CD4-positive, alpha-beta memory T cell (primary cell): ENCODE results near the gene STX2. TPM values are rescaled to one million over a fixed set of nuclear protein-coding genes. Genes with fewer than 3 reads are reported as not detected.
A peak's percentile ranks its signal among the peaks of the same experiment; 100 is the strongest.

Source experiments
- CTCF ChIA-PET: fragments of 350-600 bp; sonication (Branson Sonifier 250); formaldehyde crosslinking; loops from one replicate; lab custom pipeline; 2021; ENCODE audit warnings: inconsistent platforms; ENCODE audit not compliant: partially characterized antibody; lab: Charles Lee
- POLR2A ChIA-PET: fragments of 350-600 bp; sonication (Branson Sonifier 250); formaldehyde crosslinking; loops from one replicate; lab custom pipeline; 2021; ENCODE audit not compliant: partially characterized antibody; lab: Charles Lee
- DNase-seq, 5 donors: peaks; one replicate each; pipeline versions ENCODE4 v3.0.0 to v3.0.0-alpha.2; 2020 to 2022; ENCODE audit warnings: mixed read lengths in 1 of 5
- H3K27ac ChIP-seq: one replicate; pipeline ENCODE4 v1.7.0; 2013; ENCODE audit warnings: low read depth, low read length
- H3K27me3 ChIP-seq: 2 replicates; pipeline ENCODE4 v1.7.0; 2013; ENCODE audit warnings: mild to moderate bottlenecking, low read length, moderate library complexity; ENCODE audit not compliant: insufficient read depth
- H3K36me3 ChIP-seq: 2 replicates; pipeline ENCODE4 v1.7.0; 2013; ENCODE audit warnings: mild to moderate bottlenecking, low read length, moderate library complexity; ENCODE audit not compliant: insufficient read depth
- H3K4me1 ChIP-seq: 2 replicates; pipeline ENCODE4 v1.7.0; 2013; ENCODE audit warnings: mild to moderate bottlenecking, low read length, moderate library complexity; ENCODE audit not compliant: insufficient read depth
- H3K4me3 ChIP-seq, 2 donors: one replicate each; pipeline ENCODE4 v1.7.0; 2013; ENCODE audit warnings: low read length in 2 of 2, mild to moderate bottlenecking in 1 of 2
- H3K9me3 ChIP-seq, 2 donors: one replicate each; pipeline ENCODE4 v1.7.0; 2013; ENCODE audit warnings: low read length in 2 of 2, control low read depth in 1 of 2; ENCODE audit not compliant: control insufficient read depth in 1 of 2
- H3K27ac Mint-ChIP-seq, 7 donors: one replicate each; pipeline ENCODE4 v1.8.0; 2020 to 2021; ENCODE audit warnings: mixed read lengths in 7 of 7, mild to moderate bottlenecking in 6 of 7, inconsistent platforms in 3 of 7, moderate library complexity in 3 of 7
- H3K27me3 Mint-ChIP-seq, 2 donors: one replicate each; pipeline ENCODE4 v1.8.0; 2020 to 2021; ENCODE audit warnings: mixed read lengths in 2 of 2
- H3K36me3 Mint-ChIP-seq, 2 donors: one replicate each; pipeline ENCODE4 v1.8.0; 2020 to 2021; ENCODE audit warnings: mixed read lengths in 2 of 2, inconsistent platforms in 1 of 2, mild to moderate bottlenecking in 1 of 2
- H3K4me1 Mint-ChIP-seq, 4 donors: one replicate each; pipeline ENCODE4 v1.8.0; 2020 to 2021; ENCODE audit warnings: mixed read lengths in 4 of 4, mild to moderate bottlenecking in 1 of 4
- H3K4me3 Mint-ChIP-seq, 8 donors: one replicate each; pipeline ENCODE4 v1.8.0; 2020 to 2021; ENCODE audit warnings: mixed read lengths in 8 of 8, mild to moderate bottlenecking in 7 of 8, moderate library complexity in 6 of 8, inconsistent platforms in 3 of 8
- H3K9me3 Mint-ChIP-seq, 8 donors: one replicate each; pipeline ENCODE4 v1.8.0; 2020 to 2021; ENCODE audit warnings: mixed read lengths in 8 of 8, mild to moderate bottlenecking in 5 of 8, inconsistent platforms in 3 of 8, moderate library complexity in 1 of 8
- intact Hi-C: fragments of 100-400 bp; cut with micrococcal nuclease; formaldehyde crosslinking; loops from one replicate; pipeline ENCODE4 v1.15.1; 2023
- polyA plus RNA-seq, 2 donors: library from polyadenylated mRNA; unstranded; fragments of 300-500 nt; fragmentation: Illumina TruSeq; gene quantifications; one replicate each; pipeline ENCODE4 v1.2.3, GENCODE V29; 2021
- total RNA-seq, 2 experiments: library from RNA; stranded (reverse); gene quantifications; one replicate each; pipeline ENCODE4 v1.2.3, GENCODE V29; 2021

STX2 gene
- total and polyA plus RNA-seq, 4 experiments from 2014 or later, result 12.1 to 35.3 (median 21.6) TPM

DNA sequence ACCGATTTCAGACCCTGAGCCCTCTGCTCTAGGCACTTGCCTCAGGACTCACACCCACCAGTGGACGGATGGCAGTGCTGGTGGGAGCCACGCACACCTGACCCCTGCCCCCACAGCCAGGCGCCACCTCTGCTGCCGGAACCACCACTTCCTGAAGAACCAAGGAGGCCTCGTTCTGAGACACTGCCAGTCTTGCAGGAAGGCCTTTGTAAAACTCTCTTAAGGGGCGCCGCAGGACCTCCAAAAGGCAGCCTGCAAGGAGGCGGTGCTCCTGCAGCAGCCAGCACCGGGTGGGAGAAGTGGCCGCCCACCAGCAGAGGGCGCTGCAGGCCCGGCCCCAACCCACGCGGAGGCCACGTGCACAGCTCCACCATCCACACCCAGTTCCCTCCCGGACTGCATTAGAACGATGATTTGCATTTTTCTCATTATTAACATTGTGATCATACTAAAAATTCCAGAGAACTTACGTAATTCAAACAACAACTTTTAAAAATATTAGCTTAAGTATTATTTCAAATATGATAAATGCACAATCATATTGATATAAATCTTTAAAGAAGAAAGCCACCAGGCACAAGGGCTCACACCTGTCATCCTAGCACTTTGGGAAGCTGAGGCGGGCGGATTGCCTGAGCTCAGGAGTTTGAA lies 12.8 kb downstream of the STX2 start:
- Mint-ChIP-seq H3K27me3 (no peaks in the 10 kb centered on the region), H3K4me3 (no peak overlapping the region), H3K27ac (peak overlapping the region in 3 of 7 donors; percentile 4 to 61 (median 6)), H3K9me3 (no peaks in the 10 kb centered on the region), H3K4me1 (peaks cover 10 to 19% (median 13%) of the 10 kb centered on the region in 4 donors), H3K36me3 (peaks cover 2 to 24% of the 10 kb centered on the region in 2 donors)
- Histone ChIP-seq H3K27me3 (no peaks in the 10 kb centered on the region), H3K4me3 (no peak overlapping the region), H3K36me3 (peaks cover 17% of the 10 kb centered on the region), H3K4me1 (no peaks in the 10 kb centered on the region), H3K9me3 (no peaks in the 10 kb centered on the region), H3K27ac (no peak overlapping the region)
- peak; percentile 61 to 70 (median 68) for DNase-seq
- intact Hi-C loops, result loop anchor here (1.0 kb wide), 1 partner anchor 306 kb away; no protein-coding TSS in a partner anchor
- POLR2A ChIA-PET, result interaction anchor here (0.7 to 1.5 kb wide), 3 partner anchors 12 to 307 kb away, joined by 3 to 5 read pairs (median 3); no protein-coding TSS in a partner anchor
- CTCF ChIA-PET, result interaction anchor here (0.7 to 7.8 kb wide), 21 partner anchors 10 to 1143 kb away, joined by 3 to 94 read pairs (median 4); partner anchors contain the start of gene STX2

DNA sequence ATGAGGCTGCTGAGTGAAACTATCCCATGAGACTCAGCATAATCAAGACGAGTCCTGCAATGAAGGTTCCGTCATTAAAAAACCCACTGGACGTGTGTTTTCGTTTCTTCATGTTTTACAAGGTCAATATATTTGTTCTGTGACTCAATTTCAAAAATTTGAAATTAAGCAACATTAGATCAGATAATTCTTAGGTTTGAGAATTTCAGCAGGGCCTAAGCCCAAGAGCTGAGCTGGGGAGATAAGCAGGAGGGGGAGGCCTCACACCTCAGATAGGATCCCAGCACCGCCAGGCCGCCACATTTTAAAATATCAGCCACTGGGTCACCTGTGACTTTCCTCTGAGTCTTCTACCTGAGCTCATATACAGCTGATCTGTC lies 13.3 kb downstream of the STX2 start:
- H3K36me3 Mint-ChIP-seq, result peaks cover 7 to 27% of the 10 kb centered on the region in 2 donors
- no peaks in the 10 kb centered on the region for H3K27me3 ChIP-seq
- no peak overlapping the region for H3K27ac ChIP-seq
- H3K27me3 Mint-ChIP-seq, result no peaks in the 10 kb centered on the region
- no peak for DNase-seq
- POLR2A ChIA-PET, result interaction anchor here (1.5 kb wide), 1 partner anchor 12 kb away, joined by 5 read pairs; no protein-coding TSS in a partner anchor
- no peak overlapping the region for H3K4me3 Mint-ChIP-seq
- peaks cover 20% of the 10 kb centered on the region for H3K36me3 ChIP-seq
- CTCF ChIA-PET, result interaction anchor here (1.0 to 7.8 kb wide), 11 partner anchors 10 to 307 kb away, joined by 3 to 94 read pairs (median 6); partner anchors contain the start of gene STX2
- intact Hi-C loops, result loop anchor here (1.0 kb wide), 1 partner anchor 307 kb away; no protein-coding TSS in a partner anchor
- no peaks in the 10 kb centered on the region for H3K9me3 Mint-ChIP-seq
- no peaks in the 10 kb centered on the region for H3K9me3 ChIP-seq
- peak overlapping the region in 2 of 7 donors; percentile 4 to 61 for H3K27ac Mint-ChIP-seq
- H3K4me3 ChIP-seq, result no peak overlapping the region
- peaks cover 11 to 16% (median 14%) of the 10 kb centered on the region in 4 donors for H3K4me1 Mint-ChIP-seq
- no peaks in the 10 kb centered on the region for H3K4me1 ChIP-seq

DNA sequence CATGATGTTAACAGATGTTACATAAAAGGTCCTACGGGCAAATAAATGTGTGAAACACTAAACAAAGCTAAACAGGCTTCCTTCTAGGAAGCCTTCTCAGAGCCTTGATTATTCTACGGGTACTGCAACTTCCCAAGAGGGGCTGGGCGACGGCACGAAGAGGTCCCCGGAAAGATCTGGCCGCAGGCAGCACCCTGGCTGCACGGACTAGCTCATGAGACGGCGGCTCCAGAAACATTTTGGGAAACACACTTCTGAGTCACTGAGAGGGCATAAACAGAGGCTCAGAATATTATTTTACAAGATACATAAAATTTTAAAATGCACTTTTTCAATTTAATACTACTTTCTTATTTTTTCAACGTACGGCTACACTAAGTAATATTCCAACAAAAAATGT lies 19.4 kb downstream of the STX2 start:
- Mint-ChIP-seq H3K4me3 (peak overlapping the region; percentile 46 to 79 (median 56)), H3K4me1 (peaks cover 5 to 15% (median 7%) of the 10 kb centered on the region in 4 donors), H3K27me3 (no peaks in the 10 kb centered on the region), H3K27ac (peak overlapping the region in 3 of 7 donors; percentile 42 to 77 (median 55)), H3K36me3 (peaks cover 9 to 30% of the 10 kb centered on the region in 2 donors), H3K9me3 (no peaks in the 10 kb centered on the region)
- ChIA-PET CTCF (interaction anchor here (0.7 to 2.4 kb wide), 12 partner anchors 11 to 285 kb away, joined by 3 to 23 read pairs (median 4); no protein-coding TSS in a partner anchor), POLR2A (no interaction called here)
- no peak overlapping the region for H3K4me3 ChIP-seq
- peaks cover 17% of the 10 kb centered on the region for H3K36me3 ChIP-seq
- no peaks in the 10 kb centered on the region for H3K27me3 ChIP-seq
- H3K4me1 ChIP-seq, result peaks cover 5% of the 10 kb centered on the region
- H3K27ac ChIP-seq, result no peak overlapping the region
- intact Hi-C loops, result loop anchor here (1.0 to 2.0 kb wide), 4 partner anchors 19 to 313 kb away; partner anchors contain the start of gene STX2
- no peaks in the 10 kb centered on the region for H3K9me3 ChIP-seq
- DNase-seq, result no peak

DNA sequence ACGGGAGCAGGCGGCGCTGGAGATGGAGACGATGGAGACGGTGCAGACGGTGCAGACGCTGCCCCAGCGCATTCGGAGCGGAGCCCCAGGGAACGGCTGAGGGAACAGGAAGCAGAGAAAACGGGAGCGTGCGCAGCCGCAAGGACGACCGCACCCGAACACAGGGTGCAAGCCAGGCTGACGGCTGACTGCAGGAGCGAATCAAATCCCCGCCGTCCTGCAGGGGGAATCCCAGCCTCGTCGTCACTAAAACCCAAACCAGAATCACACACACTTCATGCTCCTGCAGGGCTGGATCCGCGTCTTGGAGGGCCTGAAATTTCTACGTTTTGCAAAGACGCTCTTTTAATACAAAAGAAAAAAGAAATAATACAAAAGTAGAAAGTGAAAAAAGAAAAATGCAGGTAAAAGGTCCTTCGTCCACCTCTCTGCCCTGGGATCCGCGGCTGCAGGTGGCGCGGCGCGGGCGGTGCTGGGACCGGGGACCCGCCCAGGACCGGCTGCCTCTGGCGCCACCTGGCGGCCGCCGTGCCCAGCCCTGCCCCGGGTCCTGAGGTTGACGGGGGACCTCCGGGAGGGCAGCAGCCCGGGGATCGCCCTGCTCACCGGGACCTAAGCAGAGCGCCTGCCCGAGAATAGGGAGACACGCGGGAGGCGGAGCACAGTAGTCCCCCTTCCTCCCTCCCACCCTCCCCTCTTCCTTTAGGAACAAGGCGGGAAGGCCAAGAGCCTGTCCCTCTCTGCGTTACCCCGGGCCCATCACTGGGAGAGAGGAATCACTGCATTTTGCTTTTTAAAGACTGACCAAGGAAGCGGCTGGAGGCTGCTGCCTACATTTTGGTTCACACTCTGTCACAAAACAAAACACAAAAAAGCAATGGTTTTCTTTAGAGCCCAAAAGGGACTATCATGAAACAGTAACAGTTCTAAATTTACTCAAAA lies 20.1 kb downstream of the STX2 start:
- Histone ChIP-seq H3K36me3 (peaks cover 15% of the 10 kb centered on the region), H3K27me3 (no peaks in the 10 kb centered on the region), H3K9me3 (no peaks in the 10 kb centered on the region), H3K4me1 (peaks cover 5% of the 10 kb centered on the region), H3K27ac (peak overlapping the region; percentile 49), H3K4me3 (peak overlapping the region; percentile 60 to 69)
- H3K27ac Mint-ChIP-seq, result peak overlapping the region in 6 of 7 donors; percentile 42 to 96 (median 85)
- H3K9me3 Mint-ChIP-seq, result no peaks in the 10 kb centered on the region
- H3K4me3 Mint-ChIP-seq, result peak overlapping the region; percentile 83 to 95 (median 92)
- intact Hi-C loops, result loop anchor here (1.0 to 2.0 kb wide), 4 partner anchors 20 to 314 kb away; partner anchors contain the start of gene STX2
- no peaks in the 10 kb centered on the region for H3K27me3 Mint-ChIP-seq
- peaks cover 9 to 32% of the 10 kb centered on the region in 2 donors for H3K36me3 Mint-ChIP-seq
- H3K4me1 Mint-ChIP-seq, result peaks cover 7 to 15% (median 7%) of the 10 kb centered on the region in 4 donors
- CTCF ChIA-PET, result interaction anchor here (1.0 to 2.4 kb wide), 11 partner anchors 14 to 286 kb away, joined by 3 to 23 read pairs (median 5); no protein-coding TSS in a partner anchor
- DNase-seq, result peak; percentile 70 to 82 (median 73)
- POLR2A ChIA-PET, result no interaction called here

DNA sequence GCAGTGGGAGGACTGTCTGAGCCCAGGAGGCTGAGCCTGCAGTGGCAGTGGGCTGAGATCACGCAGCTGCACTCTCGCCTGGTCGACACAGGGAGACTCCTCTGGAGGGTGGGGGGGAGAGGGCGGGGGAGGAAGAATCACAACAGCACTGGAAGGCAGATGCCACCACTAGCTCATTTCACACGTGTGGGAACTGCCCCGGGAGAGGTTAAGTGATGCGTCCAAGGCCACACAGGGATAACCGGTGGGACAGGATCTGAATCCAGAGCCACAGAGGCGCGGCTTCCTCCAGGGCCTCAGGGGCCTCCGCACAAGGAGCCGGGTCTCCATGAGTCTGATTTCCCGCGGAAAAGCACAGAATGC lies 20.8 kb downstream of the STX2 start:
- CTCF ChIA-PET, result interaction anchor here (1.0 to 4.5 kb wide), 7 partner anchors 8 to 57 kb away, joined by 3 to 39 read pairs (median 5); no protein-coding TSS in a partner anchor
- DNase-seq, result peak in 1 of 5 donors; percentile 53

DNA sequence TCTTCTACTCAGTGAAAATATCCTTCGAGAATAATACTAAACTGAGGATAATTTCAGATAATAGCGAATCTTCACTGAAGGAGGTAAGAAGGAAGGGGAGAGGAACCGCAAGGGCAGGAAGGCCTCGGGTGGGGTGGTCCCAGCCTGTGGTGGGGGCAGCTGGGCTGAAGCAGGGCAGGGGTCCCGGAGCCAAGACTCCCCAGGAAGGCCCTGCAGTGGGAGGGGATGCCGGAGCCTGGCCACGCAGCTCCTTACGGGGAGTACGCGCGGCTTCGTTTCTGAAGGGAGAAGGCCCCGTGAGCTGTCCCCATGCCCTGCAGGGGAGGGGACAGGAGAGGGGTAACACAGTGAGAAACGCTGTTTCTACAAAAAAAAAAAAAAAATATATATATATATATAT lies 21.2 kb downstream of the STX2 start:
- Mint-ChIP-seq H3K27ac (peak overlapping the region in 5 of 7 donors; percentile 63 to 92 (median 76)), H3K27me3 (no peaks in the 10 kb centered on the region), H3K4me3 (peak overlapping the region in 6 of 8 donors; percentile 36 to 73 (median 58)), H3K36me3 (peaks cover 9 to 29% of the 10 kb centered on the region in 2 donors), H3K9me3 (no peaks in the 10 kb centered on the region), H3K4me1 (peaks cover 7 to 15% (median 7%) of the 10 kb centered on the region in 4 donors)
- Histone ChIP-seq H3K9me3 (no peaks in the 10 kb centered on the region), H3K4me1 (peaks cover 5% of the 10 kb centered on the region), H3K27ac (no peak overlapping the region), H3K27me3 (no peaks in the 10 kb centered on the region), H3K36me3 (peaks cover 4% of the 10 kb centered on the region), H3K4me3 (no peak overlapping the region)
- intact Hi-C loops, result loop anchor here (2.0 kb wide), 2 partner anchors 21 to 315 kb away; partner anchors contain the start of gene STX2
- DNase-seq, result no peak
- ChIA-PET CTCF (interaction anchor here (1.0 to 4.5 kb wide), 7 partner anchors 9 to 57 kb away, joined by 3 to 39 read pairs (median 5); no protein-coding TSS in a partner anchor), POLR2A (interaction anchor here (1.4 kb wide), 1 partner anchor 55 kb away, joined by 3 read pairs; no protein-coding TSS in a partner anchor)

More for the DNA sequence above, 20.8 kb downstream of the STX2 start:
- no peaks in the 10 kb centered on the region for H3K27me3 Mint-ChIP-seq
- H3K4me1 ChIP-seq, result peaks cover 5% of the 10 kb centered on the region
- peak overlapping the region in 6 of 7 donors; percentile 42 to 96 (median 85) for H3K27ac Mint-ChIP-seq
- peaks cover 9 to 30% of the 10 kb centered on the region in 2 donors for H3K36me3 Mint-ChIP-seq
- H3K27me3 ChIP-seq, result no peaks in the 10 kb centered on the region
- H3K36me3 ChIP-seq, result peaks cover 8% of the 10 kb centered on the region
- peaks cover 7 to 15% (median 7%) of the 10 kb centered on the region in 4 donors for H3K4me1 Mint-ChIP-seq
- H3K4me3 ChIP-seq, result peak overlapping the region; percentile 60 to 69
- peak overlapping the region; percentile 49 for H3K27ac ChIP-seq
- no peaks in the 10 kb centered on the region for H3K9me3 ChIP-seq
- intact Hi-C loops, result loop anchor here (2.0 kb wide), 2 partner anchors 21 to 315 kb away; partner anchors contain the start of gene STX2
- POLR2A ChIA-PET, result no interaction called here
- H3K4me3 Mint-ChIP-seq, result peak overlapping the region; percentile 83 to 95 (median 92)
- H3K9me3 Mint-ChIP-seq, result no peaks in the 10 kb centered on the region
